ENCODE measurements around the gene C13orf42.

- TF ChIP-seq FOXS1 (CRISPR knock-in tag; IDR thresholded peaks at IDR 0.05) (no peak), EHMT2 (IDR thresholded peaks at IDR 0.05; ENCODE audit: low read depth) (no peak), TP53 (CRISPR knock-in tag; IDR thresholded peaks at IDR 0.05) (no peak), POLR2A (IDR thresholded peaks at IDR 0.05; ENCODE audit: low read length) (no peak), MAX (IDR thresholded peaks at IDR 0.05) (no peak), RARB (CRISPR knock-in tag; IDR thresholded peaks at IDR 0.05) (no peak), ZC3H11A (IDR thresholded peaks at IDR 0.05) (no peak)
- TF ChIP-seq, protein P1, sequence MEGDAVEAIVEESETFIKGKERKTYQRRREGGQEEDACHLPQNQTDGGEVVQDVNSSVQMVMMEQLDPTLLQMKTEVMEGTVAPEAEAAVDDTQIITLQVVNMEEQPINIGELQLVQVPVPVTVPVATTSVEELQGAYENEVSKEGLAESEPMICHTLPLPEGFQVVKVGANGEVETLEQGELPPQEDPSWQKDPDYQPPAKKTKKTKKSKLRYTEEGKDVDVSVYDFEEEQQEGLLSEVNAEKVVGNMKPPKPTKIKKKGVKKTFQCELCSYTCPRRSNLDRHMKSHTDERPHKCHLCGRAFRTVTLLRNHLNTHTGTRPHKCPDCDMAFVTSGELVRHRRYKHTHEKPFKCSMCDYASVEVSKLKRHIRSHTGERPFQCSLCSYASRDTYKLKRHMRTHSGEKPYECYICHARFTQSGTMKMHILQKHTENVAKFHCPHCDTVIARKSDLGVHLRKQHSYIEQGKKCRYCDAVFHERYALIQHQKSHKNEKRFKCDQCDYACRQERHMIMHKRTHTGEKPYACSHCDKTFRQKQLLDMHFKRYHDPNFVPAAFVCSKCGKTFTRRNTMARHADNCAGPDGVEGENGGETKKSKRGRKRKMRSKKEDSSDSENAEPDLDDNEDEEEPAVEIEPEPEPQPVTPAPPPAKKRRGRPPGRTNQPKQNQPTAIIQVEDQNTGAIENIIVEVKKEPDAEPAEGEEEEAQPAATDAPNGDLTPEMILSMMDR (IDR thresholded peaks at IDR 0.05), result no peak
Observed at GRCh38 chr13:51148223-51148951, 37.3 kb upstream of the C13orf42 start.
